ENCODE results near the gene ARHGAP22. TPM values are rescaled to one million over a fixed set of nuclear protein-coding genes. Genes with fewer than 3 reads are reported as not detected.

Gene ARHGAP22
- total and polyA plus RNA-seq, 2 experiments from 2014 or later, result 41.9 to 44.4 TPM

DNA sequence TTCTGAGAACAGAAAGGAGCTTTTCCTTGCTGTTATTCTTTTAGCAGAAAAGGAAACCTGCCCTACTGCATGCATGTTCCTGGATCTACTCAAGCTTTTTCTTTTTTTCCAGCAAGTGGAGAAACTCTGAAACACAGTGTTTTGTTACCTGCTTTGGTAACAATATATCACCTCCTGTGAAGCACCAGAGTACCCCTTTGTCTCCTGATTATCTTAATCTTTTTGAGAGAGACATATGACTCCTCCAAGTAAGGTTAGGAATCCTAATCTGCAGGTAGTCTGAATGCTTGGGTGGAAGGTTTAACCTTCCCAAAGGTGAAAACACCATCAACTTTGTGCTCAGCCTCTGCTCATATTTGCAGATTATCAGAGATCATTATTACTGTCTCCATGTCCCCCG is 205.3 kb downstream of the ARHGAP22 start:
- 0 out of 2 replicates have a peak, but pooled peaks cover 5% of the 10 kb centered on the region for H4K20me1 ChIP-seq (ENCODE audit: insufficient read depth)
- H3K36me3 ChIP-seq (ENCODE audit: low read depth), result no peaks in the 10 kb centered on the region
- TF ChIP-seq EZH2 (IDR thresholded peaks at IDR 0.05; ENCODE audit: insufficient read depth, poor library complexity, severe bottlenecking) (no peak), EZH2phosphoT487 (IDR thresholded peaks at IDR 0.05; ENCODE audit: insufficient read depth, low read depth) (no peak)
- H3F3A ChIP-seq (ENCODE audit: insufficient read depth), result peaks cover 23% of the 10 kb centered on the region
- H3K9me2 ChIP-seq (ENCODE audit: insufficient read depth), result 0 out of 2 replicates have a peak, but pooled peaks cover 2% of the 10 kb centered on the region
- peak overlapping the region; percentile 51 for H3K4me2 ChIP-seq (ENCODE audit: unreplicated experiment)
- no peak overlapping the region for H2AFZ ChIP-seq
- in situ Hi-C loops (cut with MboI), result no loop called here
- no peak overlapping the region for H3K27ac ChIP-seq
- WGBS, 2 experiments (ENCODE audit: low coverage in 1 of 2, low lambda C conversion rate in 2 of 2, missing lambda C conversion rate in 2 of 2), result 95 to 100% methylated on average over 1 of the region's 1 CpG
- no peaks in the 10 kb centered on the region for H3K9me3 ChIP-seq (ENCODE audit: low read depth)
- H3K9ac ChIP-seq, result no peak overlapping the region
- DNase-seq, result no peak
- H3K27me3 ChIP-seq (replicated peaks; ENCODE audit: insufficient read depth), result no peaks in the 10 kb centered on the region
- H3K79me2 ChIP-seq (ENCODE audit: insufficient read depth), result peaks cover 93% of the 10 kb centered on the region
- no peak overlapping the region for H3K4me3 ChIP-seq
- peaks cover 18% of the 10 kb centered on the region for H3K4me1 ChIP-seq (ENCODE audit: insufficient read depth)

DNA sequence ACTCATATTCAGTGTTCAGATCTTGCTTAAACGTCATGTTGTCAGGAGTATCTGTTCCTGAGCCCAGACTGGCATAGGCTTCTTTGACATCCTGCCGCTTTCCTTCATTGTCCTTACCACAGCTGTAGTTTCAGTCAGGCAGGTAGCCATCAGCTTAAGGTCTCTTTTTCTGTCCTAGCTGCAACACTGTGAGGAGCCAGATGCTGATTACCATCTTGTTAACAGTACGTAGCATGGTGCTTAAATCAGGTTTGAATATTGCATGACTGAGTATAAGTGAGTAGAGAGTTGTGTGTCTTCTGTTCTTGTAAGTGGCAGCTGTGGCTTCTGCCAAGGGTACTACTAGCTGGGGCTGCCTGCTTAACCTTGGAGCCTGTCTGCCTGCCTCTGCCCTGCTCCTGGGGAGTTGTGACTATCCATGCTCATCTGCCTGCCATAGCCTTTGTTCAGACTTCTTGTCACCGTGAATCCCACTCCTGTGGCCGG is 205.8 kb downstream of the ARHGAP22 start:
- Histone ChIP-seq H3K4me2 (ENCODE audit: unreplicated experiment) (no peak overlapping the region), H3K79me2 (ENCODE audit: insufficient read depth) (peaks cover 93% of the 10 kb centered on the region)

DNA sequence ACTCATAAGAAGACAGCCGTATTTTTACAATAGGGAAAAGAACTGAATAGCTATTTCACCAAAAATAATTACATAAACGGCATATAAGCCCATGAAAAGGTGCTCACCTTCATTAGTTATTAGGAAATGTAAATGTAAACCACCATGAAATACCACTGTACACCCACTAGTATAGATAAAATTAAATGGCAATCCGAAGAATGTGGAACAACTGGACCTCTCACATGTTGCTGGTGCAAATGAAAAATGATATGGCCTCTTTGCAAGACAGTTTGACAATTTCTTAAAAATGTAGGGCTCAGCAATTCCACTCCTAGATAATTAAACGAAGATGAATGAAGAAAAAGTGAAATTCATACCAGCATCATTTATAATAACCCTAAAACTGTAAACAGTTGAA is 206.6 kb downstream of the ARHGAP22 start:
- WGBS, 2 experiments (ENCODE audit: low coverage in 1 of 2, low lambda C conversion rate in 2 of 2, missing lambda C conversion rate in 2 of 2), result 88 to 90% methylated on average over 4 of the region's 4 CpGs
- in situ Hi-C loops (cut with MboI), result no loop called here
- peaks cover 26% of the 10 kb centered on the region for H3K4me1 ChIP-seq (ENCODE audit: insufficient read depth)
- peaks cover 4% of the 10 kb centered on the region; the same call in 1 of the 2 replicates for H3K9me2 ChIP-seq (ENCODE audit: insufficient read depth)
- H3F3A ChIP-seq (ENCODE audit: insufficient read depth), result peaks cover 23% of the 10 kb centered on the region
- TF ChIP-seq EZH2phosphoT487 (IDR thresholded peaks at IDR 0.05; ENCODE audit: insufficient read depth, low read depth) (no peak), EZH2 (IDR thresholded peaks at IDR 0.05; ENCODE audit: insufficient read depth, poor library complexity, severe bottlenecking) (no peak)
- no peak overlapping the region for H3K27ac ChIP-seq
- H3K27me3 ChIP-seq (replicated peaks; ENCODE audit: insufficient read depth), result no peaks in the 10 kb centered on the region
- DNase-seq, result no peak
- 0 out of 2 replicates have a peak, but pooled peaks cover 5% of the 10 kb centered on the region for H4K20me1 ChIP-seq (ENCODE audit: insufficient read depth)
- H3K79me2 ChIP-seq (ENCODE audit: insufficient read depth), result peaks cover 96% of the 10 kb centered on the region
- no peak overlapping the region for H3K4me2 ChIP-seq (ENCODE audit: unreplicated experiment)
- no peak overlapping the region for H2AFZ ChIP-seq
- H3K36me3 ChIP-seq (ENCODE audit: low read depth), result no peaks in the 10 kb centered on the region
- H3K9ac ChIP-seq, result no peak overlapping the region
- H3K4me3 ChIP-seq, result no peak overlapping the region
- no peaks in the 10 kb centered on the region for H3K9me3 ChIP-seq (ENCODE audit: low read depth)

More for the DNA sequence above, 205.8 kb downstream of the ARHGAP22 start:
- H3K9me2 ChIP-seq (ENCODE audit: insufficient read depth), result peaks cover 4% of the 10 kb centered on the region; the same call in 1 of the 2 replicates
- no peak overlapping the region for H3K27ac ChIP-seq
- WGBS, 2 experiments (ENCODE audit: low coverage in 1 of 2, low lambda C conversion rate in 2 of 2, missing lambda C conversion rate in 2 of 2), result 83 to 85% methylated on average over 5 of the region's 5 CpGs
- TF ChIP-seq EZH2phosphoT487 (IDR thresholded peaks at IDR 0.05; ENCODE audit: insufficient read depth, low read depth) (no peak), EZH2 (IDR thresholded peaks at IDR 0.05; ENCODE audit: insufficient read depth, poor library complexity, severe bottlenecking) (no peak)
- H4K20me1 ChIP-seq (ENCODE audit: insufficient read depth), result 0 out of 2 replicates have a peak, but pooled peaks cover 5% of the 10 kb centered on the region
- H3K9ac ChIP-seq, result no peak overlapping the region
- H3F3A ChIP-seq (ENCODE audit: insufficient read depth), result peaks cover 23% of the 10 kb centered on the region
- no peaks in the 10 kb centered on the region for H3K9me3 ChIP-seq (ENCODE audit: low read depth)
- H3K36me3 ChIP-seq (ENCODE audit: low read depth), result no peaks in the 10 kb centered on the region
- peaks cover 19% of the 10 kb centered on the region for H3K4me1 ChIP-seq (ENCODE audit: insufficient read depth)
- no peaks in the 10 kb centered on the region for H3K27me3 ChIP-seq (replicated peaks; ENCODE audit: insufficient read depth)
- in situ Hi-C loops (cut with MboI), result no loop called here
- DNase-seq, result no peak
- H3K4me3 ChIP-seq, result no peak overlapping the region
- H2AFZ ChIP-seq, result no peak overlapping the region

Small RNA genes within 50 kb of the gene (small RNA-seq; reads per million reads assigned to genes)
- not detected for gene AC016397.1 (ENCODE audit: low read depth, low replicate concordance)

Other genes with a start within 250 kb of the ARHGAP22 start
- not detected in 2 replicates for gene WDFY4, start 79.8 kb upstream of the ARHGAP22 start, total RNA-seq (2014; rRNA removed; shearing (Covaris generic))
- 0.05 TPM in 1 of 2 replicates, not detected in the other for gene WDFY4, start 79.8 kb upstream of the ARHGAP22 start, polyA plus RNA-seq (2016; fragmentation: Nextera tagmentation; extraction: Ambion mirVana)